RKO (cell line): ENCODE results near the gene PRKRA.
"Not testable (repeated sequence)": the region's sequence is repeated elsewhere in the genome, so short reads cannot be mapped to it uniquely, and the experiment has no call there.

Source experiments
- DNase-seq: peaks from one replicate; pipeline ENCODE4 v3.0.0-alpha.2; 2016; ENCODE audit warnings: low spot score

The PRKRA gene

DNA sequence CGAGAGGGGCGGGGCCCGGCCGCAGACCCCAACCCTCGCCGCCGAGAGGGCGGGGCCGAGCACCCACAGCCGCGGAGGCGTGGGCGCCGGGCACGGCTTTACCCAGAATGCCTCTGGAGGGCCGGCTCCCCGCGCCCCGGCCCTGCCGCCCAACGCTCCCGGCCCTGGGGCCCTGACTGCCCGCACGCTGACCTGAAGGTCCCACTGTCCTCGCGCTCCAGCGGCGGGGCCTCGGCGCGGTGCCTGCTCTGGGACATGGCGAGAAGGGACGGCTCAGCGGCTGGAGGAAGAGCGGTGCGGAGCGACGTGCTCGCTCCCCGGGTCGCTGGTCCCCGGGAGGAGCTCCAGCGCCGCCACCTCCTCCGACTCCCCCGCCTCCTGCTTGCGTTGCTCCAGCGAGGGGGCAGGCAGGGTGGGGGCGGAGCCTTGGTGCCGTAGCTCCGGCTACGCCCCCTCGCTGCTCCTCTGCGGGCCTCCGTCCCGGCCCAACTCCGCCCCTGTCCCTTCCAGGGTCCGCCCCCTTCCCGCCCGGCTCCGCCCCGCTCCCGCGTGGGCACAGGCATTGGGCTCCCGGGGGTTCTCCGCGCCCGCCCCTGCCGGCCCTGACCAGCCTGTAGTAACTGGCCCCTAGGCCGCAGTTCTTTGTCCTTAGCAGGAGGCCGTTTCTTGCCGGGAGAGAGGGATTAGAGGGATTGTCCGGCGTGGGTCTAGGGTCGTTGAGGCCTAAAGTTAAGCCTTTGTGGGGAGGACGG lies at the start of gene PRKRA, which contains the start of gene PJVK:
Gene PRKRA, minus strand, starts transcription at position 402 of the 752 bp plus-strand sequence. Its CDS starts 145 bp downstream, at position 257.
Gene PJVK, plus strand, starts transcription at position 605 of the 752 bp plus-strand sequence. CDS start 2,032 bp downstream, outside the sequence.
- peak; percentile 95 for DNase-seq

DNA sequence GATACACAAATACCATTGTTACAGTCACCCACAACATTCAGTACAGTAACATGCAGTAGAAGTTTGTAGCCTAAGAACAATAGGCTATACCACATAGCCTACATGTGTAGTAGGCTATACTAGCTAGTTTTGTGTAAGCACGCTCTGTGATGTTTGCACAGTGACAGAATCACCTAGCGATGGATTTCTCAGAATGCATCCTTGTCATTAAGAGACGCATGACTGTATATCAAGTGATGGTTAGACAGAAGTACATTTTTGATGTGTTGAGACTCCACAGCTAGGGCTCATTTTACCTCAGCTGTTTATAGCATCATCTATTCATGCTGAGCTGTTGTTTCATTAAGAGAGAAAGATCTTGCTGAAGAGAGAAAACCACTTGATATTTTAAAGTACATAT lies 48.7 kb upstream of the PRKRA start:
- no peak for DNase-seq

DNA sequence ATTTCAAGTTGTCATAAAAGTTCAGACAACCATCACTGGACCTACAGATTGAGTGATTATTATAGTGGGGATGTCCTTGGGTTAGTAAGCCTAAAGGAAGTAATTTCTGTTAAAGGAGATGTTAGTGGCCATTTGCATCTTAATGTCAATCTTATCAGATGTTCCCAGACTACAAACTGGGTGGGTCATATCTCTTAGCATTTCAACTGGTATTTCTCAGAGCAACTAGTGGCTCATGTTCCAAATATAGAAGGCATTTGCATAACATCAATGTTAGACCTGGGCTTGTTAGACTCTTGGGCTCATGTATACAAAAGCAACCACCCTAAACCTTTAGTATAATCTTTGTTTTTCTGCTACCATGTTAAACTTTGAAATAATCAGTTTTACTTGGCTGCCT lies 47.2 kb upstream of the PRKRA start:
- no peak for DNase-seq

GRCh38 chr2:178496049-178496448 lies 45.1 kb upstream of the PRKRA start:
- DNase-seq, result no peak

DNA sequence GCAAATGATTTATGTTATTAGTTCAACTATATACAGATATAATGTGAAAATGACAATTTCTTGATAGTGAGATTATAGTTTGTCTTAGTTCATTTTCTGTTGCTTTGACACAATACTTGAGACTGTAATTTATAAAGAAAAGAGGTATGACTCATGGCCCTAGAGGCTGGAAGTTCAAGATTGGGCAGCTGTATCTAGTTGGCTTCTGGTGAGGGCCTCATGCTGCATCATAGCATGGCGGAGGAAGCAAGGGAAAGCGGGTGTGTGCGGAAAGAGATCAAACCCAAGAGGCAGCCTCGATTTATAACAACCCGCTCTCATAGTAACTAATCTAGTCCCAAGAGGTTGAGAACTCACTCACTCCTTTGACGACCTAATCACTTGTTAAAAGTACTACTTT lies 40.6 kb upstream of the PRKRA start:
- DNase-seq, result no peak

DNA sequence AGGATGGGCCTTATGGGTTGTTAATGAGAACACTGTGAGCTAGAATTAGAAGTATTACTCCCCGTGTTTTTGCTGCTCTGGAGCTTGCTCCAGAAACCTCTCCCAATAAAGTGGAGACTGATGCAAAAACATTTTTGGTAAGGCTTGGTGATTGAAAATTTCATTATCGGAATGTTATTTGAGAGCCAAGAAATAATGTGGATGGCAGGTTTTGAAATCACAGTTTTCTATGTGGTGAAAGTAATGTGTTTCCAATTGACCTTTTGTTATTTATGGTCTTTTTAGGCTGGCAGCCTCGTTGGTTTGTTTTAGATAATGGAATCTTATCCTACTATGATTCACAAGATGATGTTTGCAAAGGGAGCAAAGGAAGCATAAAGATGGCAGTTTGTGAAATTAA lies 34.4 kb upstream of the PRKRA start:
- no peak for DNase-seq

- DNase-seq, result peak; percentile 49
These were observed 33.5 kb upstream of the PRKRA start for GRCh38 chr2:178484245-178485041.

DNA sequence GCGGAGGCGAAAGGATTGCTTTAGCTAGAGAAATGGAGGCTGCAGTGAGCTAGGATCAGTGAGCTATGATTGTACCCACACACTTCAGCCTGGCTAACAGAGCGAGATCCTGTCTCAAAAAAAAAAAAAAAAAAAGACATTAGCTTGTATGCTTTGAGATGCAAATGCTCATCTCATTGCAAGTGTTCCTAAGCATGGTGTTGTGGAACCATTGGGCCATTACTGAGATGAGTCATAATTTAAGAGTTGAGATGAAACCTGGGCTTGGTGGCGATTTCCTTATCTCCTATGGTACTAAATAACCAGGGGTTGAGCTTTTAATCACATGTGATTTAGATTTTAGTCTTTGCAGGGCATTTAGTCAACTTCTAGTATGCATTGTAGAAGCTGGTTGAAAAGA lies 31.5 kb upstream of the PRKRA start:
- DNase-seq, result peak; percentile 31

DNA sequence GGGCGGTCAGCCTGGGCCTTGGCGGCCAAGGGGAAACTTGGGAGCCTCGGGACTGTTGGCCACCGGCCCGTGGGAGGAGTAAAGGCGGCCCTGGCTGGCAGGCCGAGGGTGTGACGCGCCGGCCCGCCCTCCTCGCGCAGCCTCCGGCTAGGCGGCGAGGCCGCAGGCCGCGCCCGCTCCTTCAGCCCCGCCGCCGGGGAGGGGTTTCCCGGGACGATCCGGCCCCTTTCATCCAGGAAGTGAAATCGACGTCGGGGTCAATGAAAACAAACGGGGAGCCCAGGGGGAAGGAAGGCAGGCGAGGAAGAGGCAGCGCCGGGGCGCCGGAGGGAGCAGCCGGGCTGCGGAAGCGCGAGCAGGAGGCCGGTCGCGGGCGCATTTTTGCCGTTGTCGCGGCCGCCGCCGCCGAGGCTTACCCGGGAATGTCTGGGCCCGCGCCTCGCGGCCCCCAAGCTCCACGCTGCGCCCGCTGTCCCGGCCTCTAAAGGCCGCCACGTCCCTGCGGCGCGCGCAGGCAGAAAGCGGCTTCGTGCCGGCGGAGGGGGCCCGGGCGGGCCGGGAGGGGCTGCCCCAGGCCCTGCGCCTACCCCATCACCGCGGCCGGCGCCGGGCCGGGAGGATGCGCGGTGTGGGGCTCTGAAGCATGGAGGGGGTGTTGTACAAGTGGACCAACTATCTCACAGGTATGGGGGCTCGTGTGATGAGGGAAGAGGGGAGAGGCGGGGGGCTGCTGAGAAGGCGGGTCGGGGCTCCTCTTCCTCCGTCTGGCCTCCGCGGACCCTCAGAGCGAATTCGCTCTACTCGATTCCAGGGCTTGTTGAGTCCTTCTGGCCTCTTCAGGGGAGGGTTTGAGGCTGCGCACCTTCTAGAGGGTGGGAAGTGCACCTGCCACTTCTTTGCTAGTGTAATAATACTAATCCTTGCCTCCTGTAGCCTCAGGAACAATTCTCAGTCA lies 29.5 kb upstream of the PRKRA start, which contains the start of gene PLEKHA3:
Gene PLEKHA3, plus strand, starts transcription at position 231 of the 955 bp plus-strand sequence. Its CDS starts 413 bp downstream, at position 644.
- peak; percentile 97 for DNase-seq

DNA sequence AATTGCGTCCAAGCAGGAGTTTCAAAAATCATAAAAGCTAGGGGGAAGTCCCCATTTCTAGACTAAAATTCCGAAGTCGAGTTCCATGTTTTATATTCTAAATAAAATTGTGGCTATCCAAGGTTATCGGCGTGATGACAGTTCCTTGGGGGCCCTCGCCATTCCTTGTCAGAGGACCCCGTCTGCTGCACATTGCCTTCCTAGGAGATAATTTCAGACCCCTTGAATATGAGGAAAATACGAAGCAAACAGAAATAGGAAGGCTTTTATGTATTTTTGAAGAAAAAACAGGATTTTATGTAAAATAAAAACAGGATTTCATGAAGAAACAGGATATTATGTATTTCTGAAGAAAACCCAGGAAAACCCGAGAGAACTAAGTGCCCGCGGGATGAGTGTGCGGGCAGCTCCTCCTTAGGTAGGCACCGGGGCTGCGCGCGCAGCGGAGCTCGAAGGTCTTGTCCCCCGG lies 28.8 kb upstream of the PRKRA start:
- no peak for DNase-seq

GRCh38 chr2:178479275-178479616 lies 28.3 kb upstream of the PRKRA start:
- no peak for DNase-seq

- peak; percentile 90 for DNase-seq
These were observed 27.7 kb upstream of the PRKRA start, which contains the start of gene FKBP7 for GRCh38 chr2:178478439-178479274. TSS of gene FKBP7 (minus strand) at chr2:178478600. CDS start at chr2:178478499, 101 bp downstream.

- DNase-seq, result peak; percentile 31
These were observed 27.1 kb upstream of the PRKRA start for GRCh38 chr2:178478130-178478438.

DNA sequence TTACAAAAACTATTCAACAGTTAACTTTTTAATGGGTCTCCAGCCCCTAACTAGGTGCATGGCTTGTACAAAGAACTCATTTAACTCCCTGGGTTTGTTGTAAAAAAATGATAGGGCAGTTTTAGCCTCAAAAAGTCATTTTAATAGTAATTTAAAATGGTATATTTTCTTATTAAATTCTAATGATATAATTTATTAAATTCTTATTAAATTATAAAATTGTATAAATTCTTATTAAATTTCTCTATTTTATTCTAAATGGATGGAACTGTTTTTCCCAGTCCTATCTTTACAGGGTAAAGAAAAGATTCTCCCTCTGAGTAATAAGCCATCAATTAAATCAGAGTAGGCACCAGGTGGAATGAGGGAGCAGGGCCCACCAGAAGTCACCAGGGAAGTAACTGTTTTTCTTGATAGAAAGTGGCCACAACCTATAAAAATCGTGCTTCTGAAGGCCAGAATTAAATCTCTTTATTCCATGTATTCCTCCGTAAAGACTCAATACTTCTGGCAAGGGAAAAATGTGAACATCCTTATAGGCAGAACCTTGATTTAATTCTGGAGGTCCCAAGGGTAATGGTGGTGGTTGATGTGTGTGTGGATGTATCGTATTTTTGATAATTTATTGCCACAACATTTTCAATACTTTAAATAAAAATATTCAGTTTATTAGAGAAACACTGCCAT lies 26.6 kb upstream of the PRKRA start:
- peak; percentile 38 for DNase-seq

- DNase-seq, result no peak
These were observed 25.5 kb upstream of the PRKRA start for GRCh38 chr2:178476477-178476876.

- DNase-seq, result no peak
These were observed 23.6 kb upstream of the PRKRA start for GRCh38 chr2:178474560-178474959.

GRCh38 chr2:178473931-178474330 lies 23.0 kb upstream of the PRKRA start:
- DNase-seq, result no peak

- DNase-seq, result no peak
These were observed 22.4 kb upstream of the PRKRA start for GRCh38 chr2:178473373-178473772.

GRCh38 chr2:178471313-178471712 lies 20.3 kb upstream of the PRKRA start:
- DNase-seq, result not testable (repeated sequence)

DNA sequence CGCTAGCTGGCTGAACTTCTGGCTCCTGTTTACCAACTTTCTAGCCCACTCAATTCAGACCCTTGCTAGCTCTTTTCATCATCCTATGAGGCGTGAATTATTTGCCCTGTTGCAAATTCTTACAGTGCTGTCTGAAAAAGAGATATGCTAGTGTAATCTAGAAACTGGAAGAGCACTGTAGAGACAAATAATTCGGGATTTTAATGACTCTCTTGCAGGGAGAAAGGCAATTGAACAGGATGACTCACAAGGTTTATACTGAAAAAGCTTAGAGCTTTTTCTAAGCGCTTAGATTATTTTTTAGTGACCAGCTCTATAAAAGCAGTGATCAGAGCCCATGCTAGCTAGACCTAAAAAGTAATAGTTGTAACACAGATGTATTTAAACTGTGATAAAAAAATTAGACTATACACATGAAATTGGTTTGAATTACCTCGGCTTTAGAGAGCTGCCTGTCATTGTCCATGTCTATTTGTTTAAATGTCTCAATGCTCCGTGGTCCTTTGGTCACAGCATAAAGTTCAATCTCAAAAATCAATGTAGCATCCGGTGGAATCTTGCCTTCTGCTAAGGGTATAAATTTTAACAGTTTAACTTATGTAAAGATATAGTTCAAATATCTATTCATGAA lies 18.4 kb upstream of the PRKRA start:
- no peak for DNase-seq
